Neural cell (in vitro differentiated cells): Measurements from ENCODE around the gene MLLT6. TPM values are rescaled to one million over a fixed set of nuclear protein-coding genes. Genes with fewer than 3 reads are reported as not detected.
A peak's percentile ranks its signal among the peaks of the same experiment; 100 is the strongest.

ENCODE experiments used
- H2AFZ ChIP-seq: fragments of 200-600, 300-800 bp; sonication (generic), shearing (Covaris generic); 2 replicates; pipeline ENCODE4 v1.6.0; 2014; ENCODE audit warnings: low read depth, mild to moderate bottlenecking, antibody characterized with exemption, low read length, moderate library complexity
- H3F3A ChIP-seq: fragments of 200-600 bp; shearing (Covaris generic); 2 replicates; pipeline ENCODE4 v1.6.1; 2016; ENCODE audit warnings: mild to moderate bottlenecking, moderate library complexity, mixed read lengths, antibody characterized with exemption, low read length; ENCODE audit not compliant: insufficient read depth, poor library complexity, severe bottlenecking
- H3K27ac ChIP-seq: fragments of 200-600, 300-800 bp; sonication (generic), shearing (Covaris generic); 2 replicates; pipeline ENCODE4 v1.5.1; 2014; ENCODE audit warnings: mild to moderate bottlenecking, low read length, moderate library complexity
- H3K27me3 ChIP-seq: fragments of 300-800, 200-600 bp; sonication (generic), shearing (Covaris generic); 2 replicates; pipeline ENCODE4 v1.6.0; 2014; ENCODE audit warnings: mild to moderate bottlenecking, low read depth, low read length, moderate library complexity; ENCODE audit not compliant: insufficient read depth
- H3K36me3 ChIP-seq: fragments of 300-800, 200-600 bp; sonication (generic), shearing (Covaris generic); 2 replicates; pipeline ENCODE4 v1.5.1; 2014; ENCODE audit warnings: mild to moderate bottlenecking, antibody characterized with exemption, low read length, moderate library complexity; ENCODE audit not compliant: insufficient read depth
- H3K4me2 ChIP-seq: fragments of 300-800, 200-600 bp; sonication (generic), shearing (Covaris generic); 2 replicates; pipeline ENCODE4 v1.6.0; 2014; ENCODE audit warnings: mild to moderate bottlenecking, low read length
- H3K4me3 ChIP-seq: fragments of 300-800, 200-600 bp; sonication (generic), shearing (Covaris generic); 2 replicates; pipeline ENCODE4 v1.5.1; 2014; ENCODE audit warnings: mild to moderate bottlenecking, low read length, moderate library complexity
- H3K79me2 ChIP-seq: fragments of 200-600 bp; shearing (Covaris generic); replicated peaks from 2 replicates; pipeline ENCODE4 v1.6.0; 2014; ENCODE audit warnings: mild to moderate bottlenecking, low read length, moderate library complexity; ENCODE audit not compliant: insufficient read depth
- H3K9ac ChIP-seq: fragments of 300-800, 200-600 bp; sonication (generic), shearing (Covaris generic); 2 replicates; pipeline ENCODE4 v1.6.1; 2016; ENCODE audit warnings: mild to moderate bottlenecking, low read length, mixed read lengths
- H3K9me2 ChIP-seq: fragments of 200-600 bp; shearing (Covaris generic); 2 replicates; pipeline ENCODE4 v1.6.1; 2016; ENCODE audit warnings: mild to moderate bottlenecking, low read length, mixed read lengths; ENCODE audit not compliant: insufficient read depth
- H3K9me3 ChIP-seq: fragments of 200-600, 300-800 bp; sonication (generic), shearing (Covaris generic); 2 replicates; pipeline ENCODE4 v1.6.1; 2016; ENCODE audit warnings: mild to moderate bottlenecking, mixed run types, low read length, moderate library complexity, mixed read lengths
- H4K20me1 ChIP-seq: fragments of 200-600 bp; shearing (Covaris generic); 2 replicates; pipeline ENCODE4 v1.6.1; 2016; ENCODE audit warnings: mild to moderate bottlenecking, mixed run types; ENCODE audit not compliant: insufficient read depth
- CTCF ChIP-seq: fragments of 450-650 bp; IDR thresholded peaks from 2 replicates; pipeline ENCODE4 v1.5.1; 2014; ENCODE audit warnings: antibody characterized with exemption, mild to moderate bottlenecking, moderate library complexity; ENCODE audit not compliant: poor library complexity, severe bottlenecking
- EP300 ChIP-seq: fragments of 450-650 bp; conservative IDR thresholded peaks from 2 replicates; pipeline ENCODE4 v1.6.1; 2014; ENCODE audit warnings: antibody characterized with exemption, mild to moderate bottlenecking, moderate library complexity; ENCODE audit not compliant: poor library complexity, severe bottlenecking
- EZH2 ChIP-seq: fragments of 200-600, 300-800 bp; shearing (Covaris generic), sonication (generic); IDR thresholded peaks from 2 replicates; pipeline ENCODE4 v1.6.1; 2014; ENCODE audit warnings: antibody characterized with exemption, low read length, borderline replicate concordance, mild to moderate bottlenecking; ENCODE audit not compliant: insufficient read depth, poor library complexity, severe bottlenecking
- MXI1 ChIP-seq: fragments of 450-650 bp; conservative IDR thresholded peaks from 2 replicates; pipeline ENCODE4 v1.6.1; 2014; ENCODE audit warnings: antibody characterized with exemption, mild to moderate bottlenecking; ENCODE audit not compliant: poor library complexity, severe bottlenecking
- POLR2AphosphoS5 ChIP-seq: IDR thresholded peaks from 2 replicates; pipeline ENCODE4 v1.6.1; 2012
- RAD21 ChIP-seq: fragments of 450-650 bp; conservative IDR thresholded peaks from 2 replicates; pipeline ENCODE4 v1.6.1; 2014; ENCODE audit warnings: antibody characterized with exemption, mild to moderate bottlenecking, moderate library complexity
- REST ChIP-seq: IDR thresholded peaks from 2 replicates; pipeline ENCODE4 v1.6.1; 2012; ENCODE audit warnings: borderline replicate concordance
- SMC3 ChIP-seq: fragments of 450-650 bp; conservative IDR thresholded peaks from 2 replicates; pipeline ENCODE4 v1.6.1; 2014; ENCODE audit warnings: antibody characterized with exemption, mild to moderate bottlenecking, moderate library complexity; ENCODE audit not compliant: poor library complexity
- TAF1 ChIP-seq: IDR thresholded peaks from 2 replicates; pipeline ENCODE4 v1.6.1; 2012; ENCODE audit warnings: low read depth
- polyA plus RNA-seq: library from polyadenylated mRNA; depleted of rRNA; stranded (reverse); fragments of >200 nt; gene quantifications from 2 replicates; pipeline ENCODE4 v1.2.3, GENCODE V29; 2014

The MLLT6 gene
- polyA plus RNA-seq, 1 donor from 2014 or later, result 19.7 TPM

DNA sequence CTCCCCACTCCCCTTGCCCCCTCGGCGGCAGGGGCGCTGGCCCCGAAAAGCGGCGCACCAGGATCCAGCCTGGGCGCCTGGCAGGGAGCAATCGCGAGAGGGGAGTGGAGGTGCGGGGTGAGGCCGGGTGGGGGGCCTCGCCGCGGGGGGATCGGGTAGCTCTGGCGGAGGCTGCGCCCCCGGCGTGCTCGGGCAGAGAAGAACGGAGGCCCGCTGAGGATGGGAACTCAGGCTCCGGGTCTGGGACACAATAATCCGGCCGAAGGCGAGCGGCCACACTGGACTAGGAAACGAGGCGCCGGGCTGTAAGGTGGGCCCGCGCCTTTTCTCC, 43.8 kb downstream of the MLLT6 start:
- Histone ChIP-seq H3K79me2 (peaks cover 51% of the 10 kb centered on the region), H3K36me3 (no peaks in the 10 kb centered on the region), H3K27me3 (no peaks in the 10 kb centered on the region), H3F3A (no peaks in the 10 kb centered on the region), H4K20me1 (no peaks in the 10 kb centered on the region), H3K4me3 (peak overlapping the region; percentile 94), H3K9ac (peak overlapping the region; percentile 92), H3K4me2 (peak overlapping the region; percentile 67), H3K9me3 (no peaks in the 10 kb centered on the region), H2AFZ (no peak overlapping the region), H3K27ac (peak overlapping the region; percentile 94), H3K9me2 (no peaks in the 10 kb centered on the region)
- no peak for TF ChIP-seq SMC3
- no peak for TF ChIP-seq MXI1
- TF ChIP-seq EP300, result no peak
- no peak for TF ChIP-seq CTCF
- no peak for TF ChIP-seq EZH2
- no peak for TF ChIP-seq POLR2AphosphoS5
- no peak for TF ChIP-seq TAF1
- no peak for TF ChIP-seq RAD21
- no peak for TF ChIP-seq REST

DNA sequence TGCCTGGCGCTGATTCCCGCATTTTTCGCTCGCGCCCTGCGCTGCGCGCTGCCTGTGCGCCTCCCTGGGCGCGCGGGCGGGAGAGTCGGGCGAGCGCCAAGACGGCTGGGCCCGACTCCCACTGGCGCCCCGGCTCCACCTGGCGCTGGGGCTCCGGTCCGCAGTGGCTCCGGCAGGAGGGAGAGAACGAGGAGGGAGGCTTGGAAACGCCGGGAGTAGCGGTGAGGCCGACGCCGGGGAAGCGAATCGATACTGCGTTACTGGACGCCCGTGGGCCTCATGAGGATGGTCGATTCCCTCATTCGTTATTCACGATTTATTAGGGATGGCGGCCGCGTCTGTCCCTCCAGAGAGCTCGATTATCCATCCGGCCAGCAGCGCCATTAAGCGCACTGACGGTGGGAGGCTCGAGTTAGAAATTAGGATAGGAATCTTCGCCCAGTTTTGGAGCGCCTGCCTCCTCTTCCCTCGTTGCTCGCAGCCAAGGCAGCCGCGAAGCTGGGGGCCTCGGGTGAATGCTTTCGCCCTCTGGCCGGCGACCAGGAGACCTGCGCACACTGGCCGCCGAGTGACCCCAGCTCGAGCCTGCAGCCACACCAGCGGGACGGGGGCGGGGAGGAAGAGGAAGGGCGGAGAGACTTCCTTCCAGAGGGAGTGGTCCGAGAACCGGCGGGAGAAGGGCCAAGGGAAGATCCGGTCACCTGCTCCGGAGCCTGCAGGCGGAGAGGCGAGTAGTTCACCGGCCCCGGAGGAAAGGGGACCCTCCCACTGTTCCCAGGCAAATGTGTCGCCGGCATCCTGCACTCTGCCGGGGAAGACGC, 44.4 kb downstream of the MLLT6 start:
- H4K20me1 ChIP-seq, result no peaks in the 10 kb centered on the region
- H3K9ac ChIP-seq, result peak overlapping the region; percentile 92
- H3K27ac ChIP-seq, result peak overlapping the region; percentile 94
- no peaks in the 10 kb centered on the region for H3K9me2 ChIP-seq
- H3K9me3 ChIP-seq, result no peaks in the 10 kb centered on the region
- H2AFZ ChIP-seq, result no peak overlapping the region
- H3K27me3 ChIP-seq, result no peaks in the 10 kb centered on the region
- TF ChIP-seq SMC3 (no peak), CTCF (peak; percentile 22), TAF1 (no peak), REST (peak; percentile 40), EP300 (no peak), RAD21 (no peak), EZH2 (no peak), MXI1 (no peak), POLR2AphosphoS5 (peak; percentile 17)
- H3K79me2 ChIP-seq, result peaks cover 45% of the 10 kb centered on the region
- no peaks in the 10 kb centered on the region for H3F3A ChIP-seq
- H3K4me3 ChIP-seq, result peak overlapping the region; percentile 94
- H3K36me3 ChIP-seq, result no peaks in the 10 kb centered on the region
- H3K4me2 ChIP-seq, result peak overlapping the region; percentile 67
